ENCODE results near the gene NISCH. TPM values are rescaled to one million over a fixed set of nuclear protein-coding genes. Genes with fewer than 3 reads are reported as not detected.
A peak's percentile ranks its signal among the peaks of the same experiment; 100 is the strongest.

The NISCH gene
- polyA plus RNA-seq, 3 donors: 9.7 to 106 (median 13.1) TPM

DNA sequence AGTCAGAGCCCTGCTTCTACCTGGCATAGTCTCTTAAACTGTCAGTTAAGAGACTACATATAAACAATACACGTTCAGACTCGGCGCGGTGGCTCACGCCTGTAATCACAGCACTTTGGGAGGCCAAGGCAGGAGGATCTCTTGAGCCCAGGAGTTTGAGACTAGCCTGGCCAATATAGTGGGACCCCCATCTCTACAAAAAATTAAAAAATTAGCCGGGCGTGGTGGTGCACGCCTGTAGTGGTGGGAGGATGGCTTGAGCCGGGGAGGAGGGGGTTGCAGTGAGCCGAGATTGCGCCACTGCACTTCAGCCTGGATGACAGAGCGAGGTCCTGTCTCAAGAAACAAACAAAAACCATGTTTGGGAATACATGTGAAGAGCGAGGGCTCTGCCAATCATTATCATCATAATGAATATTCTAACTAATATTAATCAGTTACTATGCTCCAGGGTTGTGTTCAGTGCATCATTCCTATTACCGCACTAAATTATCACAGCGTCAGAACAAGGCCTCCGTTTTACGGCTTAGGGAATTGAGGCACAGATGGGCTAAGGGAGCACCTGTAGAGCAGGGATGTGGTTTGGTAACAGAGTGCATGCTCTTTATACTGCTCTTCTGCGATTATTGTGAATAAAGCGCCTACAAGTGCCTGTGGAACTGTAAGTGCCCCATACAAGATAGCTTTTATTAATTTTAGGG, 80.2 kb downstream of the NISCH start:
- peaks cover 4 to 17% (median 15%) of the 10 kb centered on the region in 3 donors for H3K27me3 Mint-ChIP-seq (ENCODE audit: low read depth in 3 of 3)
- Histone ChIP-seq H3K9me3 (replicated peaks in 1 of 2; ENCODE audit: control insufficient read depth in 1 of 2, insufficient read depth in 1 of 2, low read length in 2 of 2) (no peaks in the 10 kb centered on the region), H3K4me3 (replicated peaks in 1 of 3; ENCODE audit: low read depth in 2 of 3, low read length in 3 of 3) (peak overlapping the region in 1 of 3 experiments; percentile 85), H3K4me1 (ENCODE audit: control insufficient read depth in 1 of 2, insufficient read depth in 2 of 2, low read length in 2 of 2) (peaks cover 60 to 82% of the 10 kb centered on the region in 2 donors), H3K9ac (ENCODE audit: insufficient read depth, low read length, poor library complexity, severe bottlenecking) (no peak overlapping the region), H4K20me1 (ENCODE audit: insufficient read depth, low read length) (peaks cover 37% of the 10 kb centered on the region), H3K27ac (ENCODE audit: low read depth in 1 of 2, low read length in 2 of 2) (peak overlapping the region in 1 of 2 donors; percentile 26), H2AFZ (ENCODE audit: insufficient read depth, low read depth, low read length, poor library complexity, severe bottlenecking) (no peak overlapping the region), H3K27me3 (ENCODE audit: control insufficient read depth in 2 of 2, insufficient read depth in 2 of 2, low read length in 2 of 2) (peaks cover 0 to 4% of the 10 kb centered on the region in 2 donors), H3K4me2 (replicated peaks; ENCODE audit: extremely low read depth, low read length, poor library complexity, severe bottlenecking) (peak overlapping the region; percentile 85), H3K79me2 (ENCODE audit: insufficient read depth, low read length) (peaks cover 68% of the 10 kb centered on the region), H3K36me3 (replicated peaks in 1 of 2; ENCODE audit: control insufficient read depth in 1 of 2, insufficient read depth in 2 of 2, low read length in 2 of 2) (peaks cover 7 to 10% of the 10 kb centered on the region in 2 donors)
- peak overlapping the region; percentile 68 to 79 for H3K4me3 Mint-ChIP-seq
- no peaks in the 10 kb centered on the region for H3K9me3 Mint-ChIP-seq
- TF ChIP-seq, protein P1, sequence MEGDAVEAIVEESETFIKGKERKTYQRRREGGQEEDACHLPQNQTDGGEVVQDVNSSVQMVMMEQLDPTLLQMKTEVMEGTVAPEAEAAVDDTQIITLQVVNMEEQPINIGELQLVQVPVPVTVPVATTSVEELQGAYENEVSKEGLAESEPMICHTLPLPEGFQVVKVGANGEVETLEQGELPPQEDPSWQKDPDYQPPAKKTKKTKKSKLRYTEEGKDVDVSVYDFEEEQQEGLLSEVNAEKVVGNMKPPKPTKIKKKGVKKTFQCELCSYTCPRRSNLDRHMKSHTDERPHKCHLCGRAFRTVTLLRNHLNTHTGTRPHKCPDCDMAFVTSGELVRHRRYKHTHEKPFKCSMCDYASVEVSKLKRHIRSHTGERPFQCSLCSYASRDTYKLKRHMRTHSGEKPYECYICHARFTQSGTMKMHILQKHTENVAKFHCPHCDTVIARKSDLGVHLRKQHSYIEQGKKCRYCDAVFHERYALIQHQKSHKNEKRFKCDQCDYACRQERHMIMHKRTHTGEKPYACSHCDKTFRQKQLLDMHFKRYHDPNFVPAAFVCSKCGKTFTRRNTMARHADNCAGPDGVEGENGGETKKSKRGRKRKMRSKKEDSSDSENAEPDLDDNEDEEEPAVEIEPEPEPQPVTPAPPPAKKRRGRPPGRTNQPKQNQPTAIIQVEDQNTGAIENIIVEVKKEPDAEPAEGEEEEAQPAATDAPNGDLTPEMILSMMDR (IDR thresholded peaks at IDR 0.05): no peak
- intact Hi-C loops (cut with micrococcal nuclease): loop anchor here in 1 of 2 donors (5.0 to 10.0 kb wide), 3 partner anchors 78 to 1151 kb away; partner anchors contain the start of genes GNL3, MANF, NISCH and PBRM1
- H3K36me3 Mint-ChIP-seq: peaks cover 5 to 10% of the 10 kb centered on the region in 2 donors
- 88% methylated on average over 8 of the region's 19 CpGs for WGBS (ENCODE audit: insufficient coverage)
- peak in 1 of 3 donors; percentile 2 for DNase-seq
- H3K27ac Mint-ChIP-seq: peak overlapping the region in 2 of 7 donors; percentile 14 to 93
- H3K4me1 Mint-ChIP-seq: peaks cover 58% of the 10 kb centered on the region

DNA sequence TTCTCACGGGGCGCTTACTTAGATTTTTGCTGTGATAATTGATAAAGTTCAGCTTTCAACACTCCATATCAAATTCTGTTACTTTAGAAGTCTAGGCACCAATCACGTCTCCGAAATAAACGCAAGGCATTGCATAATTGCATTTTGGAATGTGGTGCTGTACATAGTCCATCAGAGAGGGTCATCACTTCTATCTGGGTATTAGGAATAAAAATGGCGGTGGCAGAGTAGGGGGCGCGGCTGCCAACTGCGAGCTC, 80.6 kb downstream of the NISCH start:
- H3K4me2 ChIP-seq (replicated peaks; ENCODE audit: extremely low read depth, low read length, poor library complexity, severe bottlenecking): peak overlapping the region; percentile 85
- Mint-ChIP-seq H3K4me1 (peaks cover 58% of the 10 kb centered on the region), H3K9me3 (no peaks in the 10 kb centered on the region), H3K27me3 (ENCODE audit: low read depth in 3 of 3) (peaks cover 4 to 17% (median 15%) of the 10 kb centered on the region in 3 donors), H3K27ac (peak overlapping the region in 3 of 7 donors; percentile 81 to 93 (median 85)), H3K4me3 (peak overlapping the region; percentile 68 to 79), H3K36me3 (peaks cover 10 to 14% of the 10 kb centered on the region in 2 donors)
- 3% methylated on average over 6 of the region's 9 CpGs for WGBS (ENCODE audit: insufficient coverage)
- intact Hi-C loops (cut with micrococcal nuclease): loop anchor here in 1 of 2 donors (5.0 to 10.0 kb wide), 3 partner anchors 79 to 1151 kb away; partner anchors contain the start of genes GNL3, MANF, NISCH and PBRM1
- peaks cover 60 to 81% of the 10 kb centered on the region in 2 donors for H3K4me1 ChIP-seq (ENCODE audit: control insufficient read depth in 1 of 2, insufficient read depth in 2 of 2, low read length in 2 of 2)
- TF ChIP-seq, protein P1 (IDR thresholded peaks at IDR 0.05): no peak
- H3K4me3 ChIP-seq (replicated peaks in 1 of 3; ENCODE audit: low read depth in 2 of 3, low read length in 3 of 3): peak overlapping the region in 2 of 3 experiments; percentile 11 to 85
- DNase-seq: no peak
- no peaks in the 10 kb centered on the region for H3K9me3 ChIP-seq (replicated peaks in 1 of 2; ENCODE audit: control insufficient read depth in 1 of 2, insufficient read depth in 1 of 2, low read length in 2 of 2)
- peaks cover 0 to 4% of the 10 kb centered on the region in 2 donors for H3K27me3 ChIP-seq (ENCODE audit: control insufficient read depth in 2 of 2, insufficient read depth in 2 of 2, low read length in 2 of 2)
- no peak overlapping the region for H2AFZ ChIP-seq (ENCODE audit: insufficient read depth, low read depth, low read length, poor library complexity, severe bottlenecking)
- H3K9ac ChIP-seq (ENCODE audit: insufficient read depth, low read length, poor library complexity, severe bottlenecking): no peak overlapping the region
- H3K79me2 ChIP-seq (ENCODE audit: insufficient read depth, low read length): peaks cover 68% of the 10 kb centered on the region
- H3K27ac ChIP-seq (ENCODE audit: low read depth in 1 of 2, low read length in 2 of 2): peak overlapping the region in 1 of 2 donors; percentile 26
- H3K36me3 ChIP-seq (replicated peaks in 1 of 2; ENCODE audit: control insufficient read depth in 1 of 2, insufficient read depth in 2 of 2, low read length in 2 of 2): peaks cover 11 to 14% of the 10 kb centered on the region in 2 donors
- H4K20me1 ChIP-seq (ENCODE audit: insufficient read depth, low read length): peaks cover 42% of the 10 kb centered on the region

Measured in CD14-positive monocyte (primary cell).